NCI-H510A (cell line): Measurements from ENCODE around the gene LTBP2.

ENCODE experiments used
- DNase-seq: peaks from one replicate; lab custom pipeline; 2025; lab: John Stamatoyannopoulos, UW

LTBP2 gene

DNA sequence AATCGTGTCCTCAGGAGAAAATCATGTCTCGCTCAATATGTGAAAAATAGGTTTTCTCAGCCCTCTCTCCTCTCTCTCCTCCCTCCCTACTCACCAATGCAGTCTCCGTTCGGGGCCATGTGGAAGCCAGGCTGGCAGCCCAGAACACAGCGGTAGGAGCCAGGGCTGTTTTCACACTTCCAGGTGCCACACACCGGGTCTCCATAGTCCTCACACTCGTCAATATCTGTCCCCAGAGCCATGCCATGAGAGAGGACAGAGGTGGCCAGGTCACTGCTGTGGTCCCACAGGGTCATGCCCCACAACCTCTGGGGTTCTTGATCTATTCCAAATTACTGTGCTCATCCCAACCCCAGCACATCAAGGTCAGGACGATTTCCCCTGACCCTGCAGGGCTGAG lies 105.0 kb downstream of the LTBP2 start:
- no peak for DNase-seq

DNA sequence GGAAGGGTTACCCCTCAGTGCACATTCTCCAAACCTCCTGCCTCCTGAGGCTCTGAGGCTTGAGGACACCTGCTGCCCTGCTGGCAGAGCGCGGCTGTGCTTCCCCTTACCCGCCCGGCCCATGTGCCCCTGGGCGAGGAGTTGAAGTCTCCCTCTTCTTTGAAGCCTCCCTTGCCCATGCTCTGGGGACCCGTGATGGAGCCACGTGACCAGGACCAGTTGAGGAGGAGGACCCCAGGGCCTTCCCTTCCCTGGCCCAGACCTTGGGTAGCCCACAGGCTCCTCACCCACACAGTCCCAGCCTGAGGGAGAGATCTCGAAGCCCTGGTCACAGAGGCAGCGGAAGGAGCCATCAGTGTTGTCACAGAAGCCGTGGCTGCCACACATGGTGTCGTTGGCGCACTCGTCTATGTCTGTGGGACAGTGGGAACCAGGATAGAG lies 105.6 kb downstream of the LTBP2 start:
- DNase-seq: no peak

DNA sequence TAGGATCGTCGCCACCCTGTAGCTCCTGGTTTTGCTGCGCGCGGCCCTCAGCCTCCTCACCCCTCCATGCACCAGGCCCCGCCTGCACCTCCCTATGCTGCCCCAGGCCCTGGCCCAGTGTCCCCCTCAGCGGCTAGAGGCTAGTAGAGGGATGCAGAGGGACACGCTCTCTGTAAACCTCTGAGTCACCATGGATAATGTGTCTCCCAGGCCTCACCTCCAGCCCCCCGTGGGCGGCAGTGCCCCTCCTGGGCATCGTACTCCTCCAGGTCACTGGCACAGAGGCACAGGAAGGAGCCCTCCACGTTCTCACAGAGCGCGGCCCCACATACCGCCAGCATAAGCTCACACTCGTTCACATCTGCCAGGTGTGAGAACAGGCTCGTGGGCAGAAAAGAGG lies 106.2 kb downstream of the LTBP2 start:
- no peak for DNase-seq

DNA sequence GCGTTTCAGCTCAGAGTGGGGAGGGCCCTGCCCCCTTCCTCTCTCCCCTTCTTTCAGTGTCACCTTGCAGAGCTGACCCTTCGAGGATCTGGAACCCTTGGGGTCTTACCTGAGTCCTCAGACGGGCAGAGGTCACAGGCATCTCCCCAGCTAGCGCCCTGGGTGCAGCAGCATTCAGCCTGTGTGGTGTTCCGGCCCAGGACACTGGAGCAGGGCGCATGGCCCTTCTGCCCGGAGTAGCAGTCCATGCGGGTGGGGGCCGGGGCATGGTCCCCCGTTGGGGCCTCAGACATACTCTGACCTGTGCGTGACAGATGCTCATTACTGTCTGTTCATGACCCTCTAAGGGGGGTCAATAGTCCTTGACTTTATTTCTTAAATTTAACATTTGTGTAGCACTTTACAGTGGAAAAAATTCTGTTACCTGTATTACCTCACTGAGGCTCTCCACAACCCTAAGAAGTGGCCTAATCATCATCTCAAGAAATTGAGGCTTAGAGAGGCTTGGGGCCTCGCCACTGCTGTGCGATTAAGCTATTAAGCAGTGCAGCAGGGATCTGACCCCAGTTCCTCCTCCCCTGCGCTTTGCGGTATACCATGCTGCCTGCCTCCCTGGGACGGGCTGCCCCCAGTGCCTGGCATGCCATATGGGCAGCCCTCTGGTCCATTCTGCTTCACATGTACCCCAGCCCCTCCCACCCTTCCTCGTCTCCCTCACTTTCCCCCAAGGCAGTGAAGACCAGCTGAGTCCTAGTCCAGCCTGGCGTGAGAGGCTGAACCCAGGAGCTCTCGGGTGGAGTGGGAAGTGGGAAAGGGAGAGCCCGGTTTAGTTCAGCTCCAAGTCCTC lies 106.9 kb downstream of the LTBP2 start:
- no peak for DNase-seq

DNA sequence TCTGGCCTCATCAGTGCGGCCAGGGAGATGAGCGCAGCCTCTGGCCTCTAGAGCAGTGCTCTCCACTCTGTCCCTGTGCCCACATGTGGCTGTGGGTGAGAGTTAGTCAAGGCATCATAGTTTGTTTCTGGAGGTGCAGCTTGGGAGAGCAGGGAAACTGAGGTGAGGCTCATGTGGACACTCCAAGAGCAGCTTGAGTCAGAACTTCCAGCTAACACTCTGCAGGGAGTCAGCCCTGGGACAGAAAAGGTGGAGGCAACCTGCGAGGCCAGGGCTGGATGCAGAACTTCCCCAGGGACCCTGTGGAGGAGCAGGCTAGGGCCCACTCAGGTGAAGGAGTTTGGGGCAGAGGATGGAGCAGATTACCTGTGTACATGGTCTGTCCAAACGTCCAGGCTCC lies 107.6 kb downstream of the LTBP2 start:
- no peak for DNase-seq

DNA sequence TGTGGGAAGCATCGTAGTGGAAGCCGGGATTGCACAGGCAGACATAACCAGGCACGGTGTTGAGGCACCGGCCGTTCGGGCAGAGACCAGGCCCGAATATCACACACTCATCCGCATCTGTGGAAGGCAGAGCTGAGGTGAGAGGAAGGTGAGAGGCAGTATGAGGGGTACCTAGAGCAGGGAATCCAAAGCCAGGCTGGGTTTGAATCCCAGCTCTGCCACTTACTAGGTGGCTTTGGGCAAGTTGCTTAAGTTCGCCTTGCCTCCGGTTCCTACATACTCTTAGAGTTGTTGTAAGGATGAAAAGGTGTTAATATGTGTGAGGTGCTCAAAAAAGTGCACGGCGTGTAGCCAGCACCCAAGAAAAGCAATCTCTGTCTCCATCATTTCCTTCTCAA lies 108.1 kb downstream of the LTBP2 start:
- no peak for DNase-seq

DNA sequence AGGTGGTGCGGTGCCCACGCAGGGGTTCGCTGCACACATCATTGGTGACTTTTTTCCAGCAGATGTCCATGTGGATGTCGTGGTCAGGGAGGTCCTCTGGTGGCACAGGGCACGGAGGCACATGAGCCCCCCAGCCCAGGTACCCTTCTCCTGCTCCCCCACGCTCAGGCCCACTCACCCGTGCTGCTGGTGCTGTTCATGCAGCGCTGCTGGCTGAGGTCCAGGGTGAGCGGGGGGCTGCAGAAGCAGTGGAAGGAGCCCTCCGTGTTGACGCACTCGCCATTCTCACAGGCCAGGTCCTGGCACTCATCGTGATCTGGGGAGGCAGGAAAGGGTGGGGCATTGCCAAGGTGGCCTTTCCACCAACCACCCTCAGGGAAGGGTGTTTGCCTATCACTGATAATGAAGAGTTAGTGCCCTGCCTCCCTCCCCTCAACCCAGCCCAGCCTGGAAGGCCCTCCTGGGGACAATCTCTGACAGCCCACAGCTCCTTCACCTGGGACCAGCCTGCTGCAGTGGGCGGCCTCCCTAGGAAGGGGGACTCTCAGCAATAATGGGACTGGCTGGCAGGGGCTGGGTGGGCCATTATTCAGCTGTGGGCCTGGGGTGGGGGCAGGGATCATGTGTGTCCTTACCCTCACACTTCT lies 108.6 kb downstream of the LTBP2 start:
- DNase-seq: no peak

DNA sequence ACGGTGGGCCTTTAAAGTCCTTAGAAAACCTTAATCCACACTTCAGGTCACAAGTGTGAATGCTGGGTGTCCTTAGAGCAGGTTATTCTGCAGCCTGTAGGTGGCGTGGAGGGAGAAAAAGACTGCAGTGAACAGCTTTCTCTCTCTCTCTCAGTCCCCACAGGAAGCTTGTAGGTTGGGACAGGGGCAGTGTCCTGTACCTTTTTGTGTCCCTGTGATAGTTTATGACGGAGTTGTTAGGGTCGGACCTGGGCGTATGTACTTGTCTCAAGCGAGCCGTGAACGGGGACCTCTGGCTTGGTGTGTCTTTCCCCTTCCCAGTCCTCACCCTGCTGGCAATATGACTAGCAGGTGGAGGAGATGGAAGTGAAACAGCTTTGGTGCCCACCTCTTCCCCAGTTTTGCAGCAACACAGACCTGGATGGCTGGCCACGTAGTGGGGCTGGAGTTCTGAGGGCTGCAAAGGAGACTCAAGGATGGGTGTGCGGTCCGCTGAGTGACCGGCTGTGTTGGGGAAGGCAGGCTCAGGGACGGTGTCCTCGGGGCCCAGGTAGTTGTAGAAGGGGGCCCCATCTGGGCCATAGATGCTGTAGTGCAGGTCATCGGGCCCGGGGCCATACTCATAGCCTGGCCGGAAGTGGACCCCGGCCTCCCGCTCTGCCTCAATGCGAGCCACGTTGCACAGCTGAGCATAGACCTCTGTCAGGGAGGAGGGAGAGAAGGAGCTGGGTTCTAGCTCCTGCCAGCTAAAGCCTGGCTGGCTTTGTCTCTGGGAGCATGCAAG lies 109.6 kb downstream of the LTBP2 start:
- peak; percentile 17 for DNase-seq

DNA sequence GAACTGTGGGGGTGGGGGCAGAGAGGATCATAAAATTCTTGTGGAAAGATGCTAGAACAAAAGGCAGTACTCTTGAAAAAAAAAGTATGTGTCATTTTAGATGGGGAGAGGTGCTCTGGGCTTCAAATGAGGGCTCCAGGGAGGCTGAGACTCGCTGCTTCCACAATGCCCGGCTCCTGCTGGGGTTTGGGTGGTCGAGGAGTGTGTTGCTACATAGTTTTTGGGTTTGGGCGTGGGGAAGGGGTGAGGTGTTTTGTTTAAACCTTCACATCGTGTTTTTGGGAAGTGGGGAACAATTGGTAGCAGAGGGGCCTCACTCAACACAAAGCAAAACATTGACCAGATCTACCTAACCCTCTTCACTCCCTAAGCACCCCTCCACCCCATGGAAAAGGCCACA lies 110.3 kb downstream of the LTBP2 start:
- no peak for DNase-seq

DNA sequence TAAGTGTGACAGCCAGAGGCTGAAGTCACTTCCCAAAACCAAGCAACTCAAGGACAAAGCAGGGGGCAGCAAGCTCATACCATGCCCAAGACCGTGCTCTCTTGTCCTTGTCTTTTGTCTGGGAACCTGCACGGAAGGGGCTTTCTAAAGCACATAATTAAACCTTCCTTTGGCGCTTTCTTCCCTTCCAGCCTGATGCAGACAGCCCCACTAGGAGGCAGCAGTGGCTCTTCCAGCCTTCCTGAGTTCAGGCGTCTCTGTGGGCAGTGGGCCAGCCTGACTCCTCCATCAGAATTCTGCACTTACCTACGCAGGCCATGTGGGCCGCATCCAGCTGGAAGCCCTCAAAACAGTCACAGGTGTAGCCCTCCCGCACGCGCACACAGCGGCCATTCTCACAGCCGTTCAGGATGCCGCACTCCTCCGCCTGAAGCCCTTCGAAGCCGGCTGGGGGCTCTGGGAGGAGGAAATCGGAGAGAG lies 110.9 kb downstream of the LTBP2 start:
- peak; percentile 67 for DNase-seq

DNA sequence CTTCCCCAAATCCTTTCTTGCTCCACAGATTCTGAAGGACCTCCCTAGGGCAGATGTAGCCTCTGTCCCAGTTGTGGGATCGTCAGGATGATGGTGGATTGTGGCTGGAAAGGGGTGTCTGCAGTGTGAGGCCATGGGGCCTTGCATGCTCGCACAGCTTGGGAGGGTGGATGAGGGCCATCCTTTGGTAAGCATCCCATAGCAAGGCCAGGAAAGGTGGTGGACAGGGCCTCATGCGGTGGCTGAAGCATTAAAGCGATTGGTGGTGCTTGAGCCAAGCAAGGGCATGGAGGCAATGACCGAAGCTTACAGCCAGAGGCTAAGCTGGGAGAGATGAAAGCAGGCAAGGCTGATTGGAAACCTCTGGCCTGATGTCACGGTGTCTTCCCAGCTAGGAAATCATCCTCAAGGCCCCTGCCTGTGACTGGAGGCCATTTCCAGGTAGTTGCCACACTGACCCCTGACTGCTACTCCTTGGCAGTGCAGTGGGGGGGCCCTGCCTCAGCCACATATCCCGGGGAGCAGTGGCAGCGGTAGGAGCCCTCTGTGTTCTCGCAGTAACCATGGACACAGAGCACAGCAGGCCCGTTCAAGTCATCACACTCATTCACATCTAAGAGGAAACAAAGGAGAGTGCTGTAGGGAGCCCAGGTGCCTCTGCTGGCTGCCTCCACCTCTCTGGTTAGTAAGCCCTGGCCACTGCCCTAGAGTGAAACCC lies 111.5 kb downstream of the LTBP2 start:
- DNase-seq: no peak

DNA sequence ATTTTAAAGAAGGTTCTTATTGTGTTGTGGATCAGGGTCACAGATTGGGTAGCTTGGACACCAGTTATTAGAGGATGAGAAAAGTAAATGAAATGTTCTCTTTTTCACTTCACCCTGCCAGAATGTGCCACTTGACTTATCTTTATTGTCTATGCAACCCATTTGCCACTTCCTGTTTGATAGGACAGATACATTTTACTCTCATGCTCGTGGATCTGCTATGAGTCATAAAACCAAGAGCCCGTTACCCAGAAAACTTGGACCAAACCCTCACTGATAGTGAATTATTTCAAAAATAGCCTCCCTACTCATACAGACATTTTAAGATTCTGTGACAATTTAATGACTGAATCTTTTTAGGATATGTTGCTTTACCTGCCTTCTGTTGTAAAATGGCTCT lies 116.7 kb downstream of the LTBP2 start:
- DNase-seq: no peak

DNA sequence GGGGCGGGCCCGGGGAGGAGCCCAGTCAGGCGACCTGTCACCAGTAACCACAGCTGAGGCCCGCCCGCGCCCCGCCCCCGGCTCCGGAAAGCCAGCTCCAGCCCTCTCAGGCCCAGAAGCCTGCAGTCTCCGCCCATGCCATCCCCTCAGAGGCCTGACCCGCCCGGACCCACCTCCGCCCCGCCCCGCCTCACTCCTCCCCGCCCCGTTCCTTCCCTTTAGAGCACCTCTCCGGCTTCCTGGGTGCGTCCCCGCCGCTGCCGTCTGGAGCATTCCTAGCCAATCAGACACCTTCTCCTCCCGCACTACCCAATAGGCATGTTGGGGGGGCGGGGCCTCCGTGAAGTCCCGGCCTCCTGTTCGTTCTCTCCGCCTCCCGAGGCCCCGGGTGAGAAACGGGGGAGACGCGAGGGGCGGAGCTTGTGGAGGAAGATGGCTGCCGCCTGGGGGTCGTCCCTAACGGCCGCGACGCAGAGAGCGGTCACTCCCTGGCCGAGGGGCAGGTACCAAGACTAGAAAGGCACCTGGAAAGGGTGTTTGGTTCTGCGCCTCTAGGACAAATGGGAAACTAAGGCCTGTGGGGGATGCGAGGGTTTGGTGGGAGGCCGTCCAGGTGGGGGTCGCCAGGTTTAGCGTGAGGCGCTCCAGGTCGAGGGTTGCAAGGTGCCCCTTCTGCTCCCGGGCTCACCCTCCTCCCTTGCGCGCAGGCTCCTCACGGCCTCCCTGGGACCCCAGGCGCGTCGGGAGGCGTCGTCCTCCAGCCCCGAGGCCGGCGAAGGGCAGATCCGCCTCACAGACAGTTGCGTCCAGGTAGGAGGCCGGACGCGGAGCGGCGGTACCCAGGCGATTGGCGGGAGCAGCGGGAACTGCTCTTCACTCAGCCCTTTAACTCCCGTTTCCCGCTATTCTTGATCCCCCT lies 118.4 kb downstream of the LTBP2 start, which contains the start of gene ISCA2:
TSS of gene ISCA2 (plus strand) at position 423 of the 919 bp plus-strand sequence. CDS start at position 433, 10 bp downstream.
- peak; percentile 100 for DNase-seq

DNA sequence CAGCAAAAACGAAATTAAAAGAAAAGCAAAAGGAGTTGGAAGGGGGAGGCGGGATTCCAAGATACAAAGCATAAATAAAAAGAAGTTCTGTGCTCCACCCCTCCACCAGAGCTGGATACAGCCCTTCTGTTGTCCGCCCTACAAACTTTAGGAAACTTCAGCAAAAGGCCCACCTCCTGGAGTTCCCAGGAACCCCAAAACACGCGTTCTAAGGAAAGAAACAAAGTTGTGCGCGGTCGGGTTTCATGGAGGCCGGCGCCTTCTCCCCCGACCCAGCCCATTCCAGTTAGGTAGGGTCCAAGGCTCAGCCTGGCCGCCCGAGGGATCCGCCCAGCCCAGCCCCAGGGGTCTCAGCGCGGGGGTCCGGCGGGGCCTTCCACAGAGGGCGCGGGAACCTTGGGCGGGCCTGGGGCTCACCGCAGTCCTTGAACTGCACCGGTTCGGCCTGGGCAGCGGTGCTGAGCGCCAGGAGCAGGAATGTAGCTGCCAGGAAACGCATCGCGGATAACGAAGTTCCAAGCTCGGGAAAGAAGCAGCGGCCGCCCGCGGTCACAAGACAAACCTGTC lies 119.2 kb downstream of the LTBP2 start, which contains the start of gene NPC2:
TSS of gene NPC2 (minus strand) at position 530 of the 567 bp plus-strand sequence. CDS start at position 499, 31 bp downstream.
- no peak for DNase-seq

DNA sequence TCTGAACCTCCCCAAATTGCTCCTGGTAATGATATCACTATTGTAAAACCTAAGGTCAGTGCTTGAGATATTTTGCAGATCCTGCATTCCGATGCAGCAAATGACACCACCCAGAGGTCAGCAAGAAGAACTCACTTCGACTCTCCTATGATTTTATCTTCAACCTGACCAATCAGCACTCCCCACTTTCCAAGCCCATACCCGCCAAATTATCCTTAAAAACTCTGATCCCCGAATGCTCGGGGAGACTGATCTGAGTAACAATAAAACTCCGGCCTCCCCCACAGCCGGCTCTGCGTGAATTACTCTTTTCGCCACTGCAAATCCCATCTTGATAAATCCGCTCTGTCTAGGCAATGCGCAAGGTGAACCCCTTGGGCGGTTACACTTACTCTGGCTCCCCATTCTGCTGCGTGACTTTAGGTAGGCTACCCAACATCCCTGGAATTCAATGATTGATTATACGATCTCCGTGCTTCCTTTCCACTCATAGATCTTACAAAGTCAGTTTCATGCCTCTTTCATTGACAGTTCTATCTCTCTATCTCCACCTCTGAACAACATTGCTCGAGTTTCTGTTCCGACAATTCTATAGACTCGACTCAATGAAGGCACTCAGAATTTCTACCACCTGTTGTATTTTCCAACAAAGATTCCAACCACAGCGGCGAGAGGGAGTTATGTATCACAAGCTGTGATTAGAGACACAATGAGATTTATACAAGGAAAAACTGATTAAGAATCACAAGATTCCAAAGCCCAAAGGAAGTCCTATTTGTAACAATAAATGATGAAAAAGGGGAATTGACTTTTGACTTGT lies 119.9 kb downstream of the LTBP2 start:
- DNase-seq: no peak

DNA sequence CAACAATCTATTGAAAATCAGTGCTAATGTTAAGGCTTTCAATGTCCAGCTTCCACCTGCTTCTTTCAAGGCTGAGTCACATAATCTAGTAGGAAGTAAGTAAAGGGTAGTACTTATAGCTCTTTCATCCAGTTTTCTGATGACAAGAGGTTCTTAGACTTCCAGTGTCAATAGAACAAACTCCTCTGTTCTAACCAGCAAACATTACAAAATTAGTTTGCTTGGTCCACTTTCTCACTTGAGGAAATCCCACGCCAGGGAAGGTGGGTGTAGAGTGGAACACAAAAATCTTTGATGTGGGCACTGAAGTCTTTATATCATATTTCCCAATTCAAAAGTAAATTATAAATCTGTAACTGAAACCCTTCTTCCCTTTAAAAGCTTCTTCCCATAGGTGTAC lies 121.6 kb downstream of the LTBP2 start:
- no peak for DNase-seq

DNA sequence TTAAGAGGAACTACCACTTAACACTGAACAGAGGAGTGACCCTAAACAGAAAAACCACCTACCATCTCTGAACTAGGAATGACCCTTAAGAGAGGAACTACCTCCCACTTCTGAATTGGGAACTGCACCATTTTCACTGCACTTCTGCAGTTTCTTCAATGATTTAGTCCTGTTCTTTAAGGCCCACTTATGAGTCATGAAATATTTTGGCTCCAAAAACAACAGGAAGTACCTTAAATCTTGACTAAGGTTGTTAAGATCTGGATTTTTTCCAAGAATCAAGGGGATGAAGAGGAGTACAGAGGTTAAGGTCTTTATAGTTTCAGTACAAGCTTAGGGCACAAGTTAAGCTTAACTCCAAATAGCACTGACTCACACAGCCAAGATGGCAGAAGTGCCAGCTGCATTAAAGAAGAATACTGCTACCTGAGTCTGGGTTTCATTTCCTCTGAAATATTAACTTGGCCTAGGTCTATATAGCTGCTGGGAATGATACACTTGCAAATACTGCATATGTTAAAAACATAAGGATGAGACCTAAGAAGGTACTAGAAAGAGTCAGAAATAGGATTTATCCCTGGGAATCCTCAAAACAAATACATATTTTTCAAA lies 123.1 kb downstream of the LTBP2 start:
- no peak for DNase-seq

DNA sequence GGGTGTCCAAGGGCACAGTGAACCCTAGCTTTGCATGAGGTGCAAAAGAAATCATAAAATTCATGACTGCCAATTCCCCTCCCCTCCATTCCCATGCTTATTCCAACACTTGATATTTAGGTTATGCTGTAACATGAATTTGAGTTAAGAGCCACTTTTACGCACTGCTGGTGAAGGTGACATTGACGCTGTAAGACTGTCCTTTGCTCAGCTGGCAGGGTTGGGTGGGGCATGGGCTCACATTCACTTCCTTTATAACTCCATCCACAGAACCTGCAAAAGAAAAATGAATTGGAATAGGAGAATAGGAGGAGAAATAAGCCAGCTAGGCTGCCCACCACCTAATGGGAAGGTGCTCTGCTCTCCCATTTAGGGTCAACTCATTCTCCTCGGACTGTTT lies 125.9 kb downstream of the LTBP2 start:
- no peak for DNase-seq

DNA sequence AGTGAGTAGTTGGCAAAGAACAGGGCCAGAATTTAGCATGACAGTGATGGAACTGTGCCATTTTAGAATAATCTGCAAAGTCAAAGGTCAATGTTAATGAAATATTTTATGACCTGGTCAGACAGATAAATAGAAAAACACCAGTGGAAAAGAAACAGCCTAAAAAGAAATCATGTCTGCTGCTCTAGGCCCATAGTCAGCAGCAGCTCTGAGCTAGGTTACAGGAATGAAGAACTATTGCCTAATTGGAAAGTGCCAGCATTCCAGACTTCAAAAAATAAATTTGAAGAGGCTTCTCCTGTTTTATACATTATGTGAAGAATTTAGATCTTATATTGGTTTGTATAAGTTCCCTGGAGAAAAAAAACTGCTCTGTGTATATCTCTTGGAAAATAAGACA lies 128.7 kb downstream of the LTBP2 start:
- DNase-seq: no peak
